Melanocyte of skin (primary cell): ENCODE results near the gene HOXD1. TPM values are rescaled to one million over a fixed set of nuclear protein-coding genes. Genes with fewer than 3 reads are reported as not detected.

Experiments used
- small RNA-seq, 2 donors: library from RNA; depleted of rRNA; stranded (forward); fragments of <200 nt; gene quantifications; one replicate each; pipeline ENCODE3, GENCODE V24; 2012
- total RNA-seq, 2 donors: library from RNA; depleted of rRNA; stranded (reverse); fragments of >200 nt; gene quantifications; 2 replicates each; pipeline ENCODE4 v1.2.3, GENCODE V29; 2012

HOXD1 gene
- total RNA-seq: not detected

DNA sequence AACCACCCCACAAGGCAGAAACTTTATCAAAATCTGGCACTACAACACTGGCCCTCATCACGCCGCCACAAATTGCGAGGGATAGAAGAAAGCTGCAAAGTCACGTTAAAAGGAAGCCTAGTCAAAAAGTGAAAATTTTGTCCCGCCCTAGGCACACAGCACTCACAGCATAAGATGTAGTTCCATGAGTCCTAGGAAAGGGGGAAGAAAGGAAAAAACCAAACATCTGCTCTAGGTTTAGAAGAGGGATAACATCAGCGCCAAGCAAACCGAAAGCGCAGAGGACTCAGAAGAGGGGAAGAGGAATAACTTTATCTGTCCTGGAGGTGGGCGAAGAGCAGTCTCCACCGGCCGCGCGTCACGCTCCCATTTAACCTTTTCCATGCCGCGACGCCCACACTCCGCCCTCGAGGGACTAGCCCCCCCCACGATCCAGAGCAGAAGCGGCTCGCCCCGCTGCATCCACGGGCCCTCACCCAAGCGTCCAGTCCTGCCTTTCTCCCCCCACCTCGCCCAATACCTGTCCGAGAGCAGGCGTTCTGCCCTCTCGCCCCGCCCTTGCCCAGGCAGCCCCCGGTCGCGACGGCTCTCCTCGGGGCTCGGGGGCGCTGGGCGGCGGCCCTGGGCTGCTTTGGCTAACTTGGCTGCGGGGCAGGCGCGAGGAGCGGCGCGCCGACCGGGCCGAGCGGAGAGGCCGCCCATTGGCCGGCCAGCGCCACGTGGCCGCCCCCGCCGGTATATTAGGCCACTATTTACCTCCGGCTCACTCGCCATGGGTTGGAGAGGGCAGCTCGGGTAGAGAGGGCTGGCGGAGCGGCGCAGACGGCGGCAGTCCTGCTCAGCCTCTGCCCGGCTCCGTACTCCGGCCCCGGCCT lies at the start of gene HOXD1:
TSS of gene HOXD1 (plus strand) at position 770 of the 875 bp plus-strand sequence. CDS start 134 bp downstream, outside the sequence.

DNA sequence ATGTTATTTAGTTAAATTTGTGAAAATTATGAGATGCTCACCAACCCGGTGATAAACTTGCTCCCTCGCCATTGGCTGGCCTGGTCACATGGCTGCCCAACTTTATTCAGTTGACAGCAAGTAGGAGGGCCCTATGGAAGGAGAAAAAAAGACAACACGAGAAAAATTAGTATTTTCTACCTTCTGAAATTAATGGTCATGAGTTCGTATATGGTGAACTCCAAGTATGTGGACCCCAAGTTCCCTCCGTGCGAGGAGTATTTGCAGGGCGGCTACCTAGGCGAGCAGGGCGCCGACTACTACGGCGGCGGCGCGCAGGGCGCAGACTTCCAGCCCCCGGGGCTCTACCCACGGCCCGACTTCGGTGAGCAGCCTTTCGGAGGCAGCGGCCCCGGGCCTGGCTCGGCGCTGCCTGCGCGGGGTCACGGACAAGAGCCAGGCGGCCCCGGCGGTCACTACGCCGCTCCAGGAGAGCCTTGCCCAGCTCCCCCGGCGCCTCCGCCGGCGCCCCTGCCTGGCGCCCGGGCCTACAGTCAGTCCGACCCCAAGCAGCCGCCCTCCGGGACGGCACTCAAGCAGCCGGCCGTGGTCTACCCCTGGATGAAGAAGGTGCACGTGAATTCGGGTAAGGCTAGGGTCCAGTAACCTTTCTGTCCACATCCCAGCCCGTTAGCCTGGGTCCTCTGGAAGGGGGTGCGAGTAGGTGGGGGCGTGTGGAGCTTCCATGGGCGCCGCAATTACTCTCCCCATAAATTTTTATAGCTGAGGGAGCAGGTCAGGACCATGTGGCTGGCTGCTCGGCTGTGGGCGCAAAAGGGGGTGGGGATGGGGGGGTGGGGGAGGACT lies 36.8 kb upstream of the HOXD1 start, which contains the start of gene HOXD4:
TSS of gene HOXD4 (plus strand) at position 109 of the 846 bp plus-strand sequence. CDS start at position 193, 84 bp downstream.

GRCh38 chr2:176156807-176157498 lies 31.5 kb upstream of the HOXD1 start, which contains the start of gene HOXD3:
Gene HOXD3, plus strand, starts transcription at chr2:176157307. Its CDS starts 11,808 bp downstream, at chr2:176169115.

Small RNAs within 50 kb of the gene (small RNA-seq; reads per million reads assigned to genes)
- gene MIR10B: 239 to 2,732 reads per million in 2 donors

Other genes starting within 250 kb of the HOXD1 start
- gene LNPK, start 186.4 kb upstream of the HOXD1 start, total RNA-seq: 10 to 100 TPM; 28.6 to 31.3 TPM
- not detected for gene EVX2, start 104.7 kb upstream of the HOXD1 start, total RNA-seq
- not detected for gene HOXD13, start 95.9 kb upstream of the HOXD1 start, total RNA-seq
- not detected for gene HOXD12, start 88.9 kb upstream of the HOXD1 start, total RNA-seq
- gene HOXD11, start 81.4 kb upstream of the HOXD1 start, total RNA-seq: not detected
- gene HOXD10, start 71.9 kb upstream of the HOXD1 start, total RNA-seq: not detected
- not detected for gene HOXD9, start 65.9 kb upstream of the HOXD1 start, total RNA-seq
- 1 to 10 TPM in 1 of 2 donors, not detected in 1; 2.7 TPM for gene HOXD8, start 59.0 kb upstream of the HOXD1 start, total RNA-seq
- gene HOXD4, start 37.1 kb upstream of the HOXD1 start, total RNA-seq: 1 to 10 TPM in 1 of 2 donors, not detected in 1; 1.7 TPM
- gene HOXD3, start 31.4 kb upstream of the HOXD1 start, total RNA-seq: 1 to 10 TPM in 1 of 2 donors, not detected in 1; 2.7 TPM
- 10 to 100 TPM; 12.4 to 17.3 TPM for gene MTX2, start 80.8 kb downstream of the HOXD1 start, total RNA-seq